Breast epithelium (tissue), 4 donors: ENCODE data around the gene MOGAT2. TPM values are rescaled to one million over a fixed set of nuclear protein-coding genes. Genes with fewer than 3 reads are reported as not detected.

Source experiments
- DNase-seq, 2 donors: peaks; one replicate each; pipeline ENCODE4 v3.0.0-alpha.2; 2019; ENCODE audit warnings: low spot score in 2 of 2
- H3K27ac ChIP-seq, 2 donors: fragments of 200-600 bp; sonication (generic) in 1 of 2; one replicate each; pipeline ENCODE4 v1.5.1; 2016 to 2019; ENCODE audit warnings: mild to moderate bottlenecking in 1 of 2
- H3K27me3 ChIP-seq, 2 donors: fragments of 200-600 bp; sonication (generic) in 1 of 2; one replicate each; pipeline versions ENCODE4 v1.5.1 to v1.6.0; 2017 to 2019; ENCODE audit warnings: control low read depth in 1 of 2, mild to moderate bottlenecking in 1 of 2
- H3K36me3 ChIP-seq: fragments of 200-600 bp; one replicate; pipeline ENCODE4 v1.5.1; 2019
- H3K4me1 ChIP-seq, 2 donors: fragments of 200-600 bp; sonication (generic); one replicate each; pipeline ENCODE4 v1.5.1; 2016 to 2019; ENCODE audit warnings: control low read depth in 1 of 2
- H3K4me3 ChIP-seq, 3 donors: fragments of 200-600 bp; sonication (generic); 1 replicate in 2 of 3; 2 replicates in 1 of 3; pipeline ENCODE4 v1.5.1; 2016 to 2019; ENCODE audit warnings: mild to moderate bottlenecking in 3 of 3, moderate library complexity in 2 of 3
- H3K9me3 ChIP-seq, 2 donors: fragments of 200-600 bp; sonication (generic) in 1 of 2; one replicate each; pipeline ENCODE4 v1.5.1; 2016 to 2019; ENCODE audit warnings: control low read depth in 1 of 2
- POLR2A ChIP-seq: fragments of 450-650 bp; IDR thresholded peaks from one replicate; pipeline ENCODE4 v1.6.1; 2016; ENCODE audit warnings: antibody characterized with exemption, mild to moderate bottlenecking, moderate library complexity
- POLR2AphosphoS5 ChIP-seq, 3 donors: sonication (generic); formaldehyde crosslinking; IDR thresholded peaks; one replicate each; pipeline ENCODE4 v1.6.1; 2017; ENCODE audit warnings: antibody characterized with exemption in 3 of 3
- intact Hi-C: fragments of 100-400 bp; cut with DNase I; formaldehyde crosslinking; loops from one replicate; pipeline ENCODE4 v1.15.1; 2023; ENCODE audit warnings: low total_unique reads
- total RNA-seq, 3 donors: library from RNA; depleted of rRNA; stranded (reverse); fragments of >200 nt; gene quantifications; one replicate each; pipeline ENCODE4 v1.1.0, GENCODE V29; 2016
- TF ChIP-seq, protein P1 (sequence below), 3 donors: fragments of 450-650 bp; IDR thresholded peaks; one replicate each; pipeline ENCODE4 v1.5.1; 2016 to 2017; ENCODE audit warnings: antibody characterized with exemption in 3 of 3, mild to moderate bottlenecking in 3 of 3, moderate library complexity in 3 of 3

The MOGAT2 gene
- total RNA-seq, 3 donors from 2014 or later, result 0.32 to 7.3 (median 1.3) TPM

DNA sequence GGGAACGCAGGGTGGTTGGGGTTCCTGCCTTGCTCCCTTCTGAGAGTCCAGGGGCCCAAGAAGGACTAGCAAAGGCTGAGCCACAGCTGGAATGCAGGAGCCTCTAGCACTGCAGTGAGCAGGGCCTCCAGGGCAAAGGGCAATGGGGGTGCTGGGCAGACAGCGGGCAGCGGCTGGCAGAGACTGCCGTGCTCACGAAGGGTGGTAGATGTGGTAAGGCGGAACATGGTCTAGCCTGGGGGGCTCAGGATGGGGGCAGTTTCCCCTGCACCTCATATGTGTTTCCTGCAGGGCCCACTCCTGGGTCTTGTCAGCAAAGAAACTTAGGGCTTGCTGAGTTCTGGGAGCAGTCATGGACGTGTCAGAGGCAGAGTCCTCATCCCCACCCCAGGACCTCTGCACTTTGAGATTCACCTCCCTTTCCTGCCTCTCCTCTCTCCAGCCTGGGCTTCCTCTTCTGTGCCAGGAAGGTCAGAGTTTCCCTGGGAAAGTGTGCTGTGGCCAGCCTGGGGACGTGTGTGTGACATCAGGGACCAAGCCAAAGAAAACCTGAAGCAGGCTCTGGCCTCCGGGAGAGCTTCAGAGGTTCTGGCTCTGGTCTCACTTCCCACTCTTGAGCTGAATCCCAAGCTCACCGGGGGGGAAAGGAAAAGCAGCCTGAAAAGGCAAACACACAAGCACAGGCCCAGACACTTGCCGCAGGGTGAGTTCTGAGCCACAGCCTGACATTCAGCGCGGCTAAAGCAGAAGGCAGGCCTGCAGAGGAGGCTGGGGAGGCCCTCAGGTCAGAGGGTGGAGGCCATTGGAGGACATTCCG is 4.4 kb downstream of the MOGAT2 start:
- DNase-seq, result no peak
- intact Hi-C loops, result no loop called here
- no peaks in the 10 kb centered on the region for H3K9me3 ChIP-seq
- H3K4me3 ChIP-seq, result no peak overlapping the region
- H3K4me1 ChIP-seq, result peaks cover 0 to 12% of the 10 kb centered on the region in 2 donors
- peak overlapping the region in 1 of 2 donors; percentile 52 for H3K27ac ChIP-seq
- TF ChIP-seq, protein P1, sequence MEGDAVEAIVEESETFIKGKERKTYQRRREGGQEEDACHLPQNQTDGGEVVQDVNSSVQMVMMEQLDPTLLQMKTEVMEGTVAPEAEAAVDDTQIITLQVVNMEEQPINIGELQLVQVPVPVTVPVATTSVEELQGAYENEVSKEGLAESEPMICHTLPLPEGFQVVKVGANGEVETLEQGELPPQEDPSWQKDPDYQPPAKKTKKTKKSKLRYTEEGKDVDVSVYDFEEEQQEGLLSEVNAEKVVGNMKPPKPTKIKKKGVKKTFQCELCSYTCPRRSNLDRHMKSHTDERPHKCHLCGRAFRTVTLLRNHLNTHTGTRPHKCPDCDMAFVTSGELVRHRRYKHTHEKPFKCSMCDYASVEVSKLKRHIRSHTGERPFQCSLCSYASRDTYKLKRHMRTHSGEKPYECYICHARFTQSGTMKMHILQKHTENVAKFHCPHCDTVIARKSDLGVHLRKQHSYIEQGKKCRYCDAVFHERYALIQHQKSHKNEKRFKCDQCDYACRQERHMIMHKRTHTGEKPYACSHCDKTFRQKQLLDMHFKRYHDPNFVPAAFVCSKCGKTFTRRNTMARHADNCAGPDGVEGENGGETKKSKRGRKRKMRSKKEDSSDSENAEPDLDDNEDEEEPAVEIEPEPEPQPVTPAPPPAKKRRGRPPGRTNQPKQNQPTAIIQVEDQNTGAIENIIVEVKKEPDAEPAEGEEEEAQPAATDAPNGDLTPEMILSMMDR (IDR thresholded peaks at IDR 0.05), result no peak
- TF ChIP-seq POLR2A (no peak), POLR2AphosphoS5 (IDR thresholded peaks at IDR 0.05) (no peak)
- H3K27me3 ChIP-seq, result no peaks in the 10 kb centered on the region
- no peaks in the 10 kb centered on the region for H3K36me3 ChIP-seq

DNA sequence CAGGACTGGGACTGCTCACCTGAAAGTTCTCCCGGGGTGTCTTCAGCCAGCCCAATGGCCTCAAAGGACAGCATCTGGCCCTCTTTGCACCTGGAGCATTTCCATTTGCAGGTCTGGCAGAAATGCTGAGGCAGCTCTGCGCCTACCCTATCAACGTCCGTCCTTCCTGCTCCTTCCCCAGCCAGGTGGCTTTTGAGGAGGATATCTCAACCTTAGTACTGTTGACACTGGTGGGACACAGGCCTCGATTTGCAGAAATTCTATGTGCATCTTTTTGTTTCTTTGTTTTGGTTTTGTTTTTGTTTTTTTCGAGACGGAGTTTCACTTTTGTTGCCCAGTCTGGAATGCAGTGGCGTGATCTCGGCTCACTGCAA is 5.0 kb downstream of the MOGAT2 start:
- Histone ChIP-seq H3K4me1 (peaks cover 0 to 12% of the 10 kb centered on the region in 2 donors), H3K36me3 (no peaks in the 10 kb centered on the region), H3K9me3 (no peaks in the 10 kb centered on the region), H3K27me3 (no peaks in the 10 kb centered on the region), H3K27ac (peak overlapping the region in 1 of 2 donors; percentile 52), H3K4me3 (no peak overlapping the region)
- TF ChIP-seq, protein P1 (IDR thresholded peaks at IDR 0.05), result no peak
- no peak for TF ChIP-seq POLR2AphosphoS5 (IDR thresholded peaks at IDR 0.05)
- TF ChIP-seq POLR2A, result no peak
- intact Hi-C loops, result no loop called here
- no peak for DNase-seq

DNA sequence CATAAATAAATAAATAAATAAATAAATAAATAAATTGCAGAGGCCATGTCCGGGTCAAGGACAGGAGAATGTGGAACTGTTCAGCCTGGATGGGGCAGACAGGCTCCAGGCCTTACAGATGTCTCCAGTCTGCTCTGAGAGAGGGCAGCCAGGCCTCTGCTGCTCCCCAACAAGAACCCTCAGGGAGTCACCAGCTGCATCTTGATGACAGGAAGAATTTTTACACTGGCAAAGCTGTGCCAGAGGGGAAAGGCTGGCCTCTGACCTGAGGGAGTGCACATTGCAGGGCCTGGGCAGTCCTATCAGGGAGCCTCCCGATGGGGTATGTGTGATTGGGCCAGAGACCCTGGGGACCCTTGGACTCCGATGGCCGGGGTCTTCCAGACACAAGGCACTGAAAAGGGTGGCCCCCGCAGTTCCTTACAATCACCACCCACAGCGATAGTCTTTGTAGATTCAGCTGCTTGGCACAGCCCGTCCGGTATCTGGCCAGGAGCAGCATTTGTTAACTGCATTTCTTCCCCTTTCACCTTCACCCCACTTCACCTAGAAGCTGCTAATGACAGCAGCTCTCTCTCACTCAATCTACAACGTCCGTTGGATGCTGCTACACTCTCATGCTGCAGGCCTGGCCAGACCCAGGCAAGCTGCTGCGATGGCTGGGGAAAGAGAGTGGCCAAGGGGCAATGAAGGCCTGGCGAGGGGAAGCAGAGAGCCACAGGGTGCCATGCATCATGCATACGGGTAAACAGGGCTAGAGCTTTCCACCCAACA is 8.1 kb downstream of the MOGAT2 start:
- no peaks in the 10 kb centered on the region for H3K9me3 ChIP-seq
- no peak for DNase-seq
- no peaks in the 10 kb centered on the region for H3K36me3 ChIP-seq
- TF ChIP-seq, protein P1 (IDR thresholded peaks at IDR 0.05), result no peak
- TF ChIP-seq POLR2AphosphoS5 (IDR thresholded peaks at IDR 0.05) (no peak), POLR2A (no peak)
- H3K4me1 ChIP-seq, result peaks cover 0 to 4% of the 10 kb centered on the region in 2 donors
- H3K27me3 ChIP-seq, result no peaks in the 10 kb centered on the region
- no peak overlapping the region for H3K4me3 ChIP-seq
- no peak overlapping the region for H3K27ac ChIP-seq
- intact Hi-C loops, result no loop called here

DNA sequence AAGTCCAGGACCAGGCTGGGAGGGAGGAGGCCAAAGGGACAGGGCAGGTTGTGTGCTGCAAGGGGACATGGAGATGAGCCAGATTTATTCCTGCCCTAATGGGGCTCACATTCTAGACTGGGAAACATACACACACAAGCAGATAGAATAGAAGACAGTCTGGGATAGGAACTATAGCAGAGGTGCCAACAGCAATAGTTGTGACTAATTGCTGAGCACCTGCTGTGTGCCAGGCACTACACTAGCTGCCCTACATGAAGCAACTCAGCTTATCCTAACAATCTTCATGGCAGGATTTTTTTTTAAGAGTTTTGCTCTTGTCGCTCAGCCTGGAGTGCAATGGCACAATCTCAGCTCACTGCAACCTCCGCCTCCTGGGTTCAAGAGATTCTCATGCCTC is 11.4 kb downstream of the MOGAT2 start:
- H3K9me3 ChIP-seq, result no peaks in the 10 kb centered on the region
- H3K27ac ChIP-seq, result no peak overlapping the region
- H3K36me3 ChIP-seq, result no peaks in the 10 kb centered on the region
- no peak for DNase-seq
- no peak overlapping the region for H3K4me3 ChIP-seq
- H3K4me1 ChIP-seq, result peaks cover 0 to 3% of the 10 kb centered on the region in 2 donors
- H3K27me3 ChIP-seq, result no peaks in the 10 kb centered on the region
- intact Hi-C loops, result no loop called here
- TF ChIP-seq POLR2A, result no peak
- TF ChIP-seq, protein P1 (IDR thresholded peaks at IDR 0.05), result no peak
- no peak for TF ChIP-seq POLR2AphosphoS5 (IDR thresholded peaks at IDR 0.05)

DNA sequence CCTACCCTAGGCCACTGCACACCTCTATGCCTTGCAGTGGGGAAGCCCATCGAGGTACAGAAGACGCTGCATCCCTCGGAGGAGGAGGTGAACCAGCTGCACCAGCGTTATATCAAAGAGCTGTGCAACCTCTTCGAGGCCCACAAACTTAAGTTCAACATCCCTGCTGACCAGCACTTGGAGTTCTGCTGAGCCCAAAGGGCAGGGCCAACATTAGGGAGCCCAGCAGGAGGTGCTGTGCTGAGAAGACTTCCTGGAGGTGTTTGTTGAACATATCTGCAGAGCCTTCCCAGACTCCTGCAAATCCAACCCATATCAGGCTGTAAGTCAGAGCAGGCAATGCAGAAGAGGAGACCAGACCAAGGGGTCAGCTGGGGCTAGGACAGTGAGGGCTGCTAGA is 13.5 kb downstream of the MOGAT2 start:
- TF ChIP-seq, protein P1 (IDR thresholded peaks at IDR 0.05), result no peak
- TF ChIP-seq POLR2A (no peak), POLR2AphosphoS5 (IDR thresholded peaks at IDR 0.05) (no peak)
- intact Hi-C loops, result no loop called here
- no peak overlapping the region for H3K4me3 ChIP-seq
- peaks cover 0 to 3% of the 10 kb centered on the region in 2 donors for H3K4me1 ChIP-seq
- H3K27ac ChIP-seq, result no peak overlapping the region
- H3K27me3 ChIP-seq, result no peaks in the 10 kb centered on the region
- no peak for DNase-seq
- H3K9me3 ChIP-seq, result no peaks in the 10 kb centered on the region
- H3K36me3 ChIP-seq, result no peaks in the 10 kb centered on the region
